T-cell (primary cell): ENCODE measurements around the gene HOXC10. TPM values are rescaled to one million over a fixed set of nuclear protein-coding genes. Genes with fewer than 3 reads are reported as not detected.
A peak's percentile ranks its signal among the peaks of the same experiment; 100 is the strongest.

Source experiments
- ATAC-seq, 4 experiments: fragments of 200-7000 bp in 3 of 4; fragments of 150-1000 bp in 1 of 4; cut with Tn5 transposase; replicated peaks in 1 of 4; 1 replicate in 3 of 4; 2 replicates in 1 of 4; pipeline ENCODE4 v1.10.0; 2021; ENCODE audit warnings: moderate library complexity in 3 of 4, mild to moderate bottlenecking in 2 of 4, moderate number of reproducible peaks in 1 of 4
- CTCF ChIA-PET, 2 donors: fragments of 300-600 bp; sonication (Branson Sonifier 250); formaldehyde crosslinking; loops; one replicate each; lab custom pipeline; 2022; ENCODE audit warnings: antibody characterized with exemption in 2 of 2; lab: Charles Lee
- POLR2A ChIA-PET, 2 donors: fragments of 300-600 bp; sonication (Branson Sonifier 250); formaldehyde crosslinking; loops; one replicate each; lab custom pipeline; 2022; ENCODE audit warnings: antibody characterized with exemption in 2 of 2; lab: Charles Lee
- DNase-seq, 35 experiments: peaks; one replicate each; pipeline versions ENCODE4 v3.0.0 to v3.0.0-alpha.2; 2013 to 2023
- H3K27ac ChIP-seq: one replicate; pipeline ENCODE4 v1.5.1; 2013; ENCODE audit warnings: low read length
- H3K27me3 ChIP-seq, 2 experiments: replicated peaks in 1 of 2; 1 replicate in 1 of 2; 2 replicates in 1 of 2; pipeline versions ENCODE4 v1.6.1 to v1.7.0; 2013; ENCODE audit warnings: low read length in 1 of 2, mixed read lengths in 1 of 2; ENCODE audit not compliant: control insufficient read depth in 2 of 2, insufficient read depth in 2 of 2; ENCODE audit errors: extremely low read depth in 1 of 2
- H3K36me3 ChIP-seq, 2 donors: 1 replicate in 1 of 2; 2 replicates in 1 of 2; pipeline versions ENCODE4 v1.6.1 to v1.7.0; 2013; ENCODE audit warnings: low read length in 1 of 2; ENCODE audit not compliant: control insufficient read depth in 2 of 2, insufficient read depth in 1 of 2; ENCODE audit errors: extremely low read depth in 1 of 2
- H3K4me1 ChIP-seq, 2 experiments: 1 replicate in 1 of 2; 2 replicates in 1 of 2; pipeline versions ENCODE4 v1.6.1 to v1.7.0; 2013; ENCODE audit warnings: low read length in 2 of 2, mixed read lengths in 1 of 2; ENCODE audit not compliant: insufficient read depth in 2 of 2, control insufficient read depth in 1 of 2; ENCODE audit errors: extremely low read depth in 1 of 2
- H3K4me3 ChIP-seq, 2 donors: 1 replicate in 1 of 2; 2 replicates in 1 of 2; pipeline versions ENCODE4 v1.5.1 to v1.7.0; 2013; ENCODE audit warnings: mild to moderate bottlenecking in 2 of 2, low read length in 1 of 2, moderate library complexity in 1 of 2; ENCODE audit not compliant: control insufficient read depth in 1 of 2; ENCODE audit errors: extremely low read depth in 1 of 2
- H3K9me3 ChIP-seq: 2 replicates; pipeline ENCODE4 v1.7.0; 2013
- H3K27ac Mint-ChIP-seq, 2 donors: one replicate each; pipeline ENCODE4 v1.8.0; 2020 to 2021; ENCODE audit warnings: mild to moderate bottlenecking in 2 of 2, mixed read lengths in 2 of 2
- H3K27me3 Mint-ChIP-seq, 2 donors: one replicate each; pipeline ENCODE4 v1.8.0; 2021 to 2022; ENCODE audit warnings: mixed read lengths in 2 of 2
- H3K36me3 Mint-ChIP-seq: one replicate; pipeline ENCODE4 v1.8.0; 2021; ENCODE audit warnings: mixed read lengths
- H3K4me1 Mint-ChIP-seq, 3 donors: one replicate each; pipeline ENCODE4 v1.8.0; 2020 to 2022; ENCODE audit warnings: mixed read lengths in 3 of 3, mild to moderate bottlenecking in 1 of 3
- H3K4me3 Mint-ChIP-seq, 3 donors: one replicate each; pipeline ENCODE4 v1.8.0; 2020 to 2022; ENCODE audit warnings: mild to moderate bottlenecking in 3 of 3, mixed read lengths in 3 of 3, moderate library complexity in 3 of 3
- H3K9me3 Mint-ChIP-seq, 3 donors: one replicate each; pipeline ENCODE4 v1.8.0; 2020 to 2022; ENCODE audit warnings: mixed read lengths in 3 of 3
- WGBS: methylation state at CpG from one replicate; pipeline ENCODE4 v1.1.5; 2013; ENCODE audit warnings: missing lambda C conversion rate; ENCODE audit not compliant: insufficient coverage; 5-methylcytosine and 5-hydroxymethylcytosine counted together
- total RNA-seq, 35 experiments: library from RNA in 6 of 35; stranded (reverse) in 6 of 35; fragments of 120-200 nt in 1 of 35; gene quantifications; one replicate each; pipeline versions ENCODE4 v1.2.1 to v1.2.4 and lab custom pipeline; 2013 to 2026

Gene HOXC10
- total RNA-seq, 5 donors from 2014 or later (not counting 1 experiment from before 2014, with no cell fraction given) = 0.30 TPM; not detected in 4

DNA sequence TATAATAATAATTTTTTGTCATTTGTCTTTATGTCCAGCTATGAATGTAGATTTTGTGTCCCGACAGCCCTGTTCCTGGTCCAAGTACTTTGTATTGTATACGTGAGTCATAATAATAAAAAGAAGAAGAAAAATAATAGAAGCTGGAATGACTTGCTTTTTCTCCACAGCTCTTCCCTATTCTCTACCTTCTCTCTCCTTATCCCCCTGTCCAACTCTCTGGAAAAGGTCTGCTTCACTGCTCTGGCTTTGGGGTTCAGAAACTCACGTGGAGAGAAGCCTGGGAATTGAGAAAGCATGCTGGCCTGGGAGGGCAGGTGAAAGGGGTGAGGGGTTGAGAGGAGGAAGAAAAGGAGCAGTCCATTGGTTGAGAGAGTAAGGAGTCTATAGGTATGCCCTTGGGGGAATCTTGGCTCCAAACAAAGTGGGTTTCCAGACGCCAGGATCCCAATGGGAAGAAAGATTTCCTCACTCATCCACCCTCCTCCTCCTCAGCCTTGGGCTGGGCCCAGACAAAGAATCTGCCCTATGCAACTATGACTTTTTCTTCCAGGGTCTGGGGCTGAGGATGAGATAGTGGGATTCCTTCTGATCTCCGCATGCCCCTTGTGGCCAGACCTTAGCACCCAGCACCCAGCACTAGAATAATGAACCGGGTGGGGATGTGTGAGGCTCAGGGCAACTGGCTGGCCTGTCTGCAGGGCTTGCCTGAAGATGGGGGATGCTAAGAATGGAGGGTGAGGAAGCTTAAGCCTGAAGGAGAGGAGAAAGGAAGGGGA, 27.9 kb downstream of the HOXC10 start:
- Histone ChIP-seq H3K4me3 (no peak overlapping the region), H3K27me3 (peaks cover 20 to 95% of the 10 kb centered on the region in 2 experiments), H3K36me3 (no peaks in the 10 kb centered on the region), H3K9me3 (no peaks in the 10 kb centered on the region), H3K27ac (no peak overlapping the region), H3K4me1 (peaks cover 0 to 50% of the 10 kb centered on the region in 2 experiments)
- no peak for ATAC-seq
- ChIA-PET POLR2A (interaction anchor here in 1 of 2 donors (0.6 kb wide), 1 partner anchor 312 kb away, joined by 10 read pairs; the partner anchor contains the start of gene COPZ1), CTCF (interaction anchor here in 1 of 2 donors (0.6 to 0.8 kb wide), 2 partner anchors 179 kb away, joined by 3 read pairs; no protein-coding TSS in a partner anchor)
- H3K4me1 Mint-ChIP-seq = peaks cover 36 to 45% (median 40%) of the 10 kb centered on the region in 3 donors
- WGBS = 80% methylated on average over 1 of the region's 6 CpGs
- DNase-seq = no peak
- H3K27ac Mint-ChIP-seq = no peak overlapping the region
- H3K9me3 Mint-ChIP-seq = no peaks in the 10 kb centered on the region
- peaks cover 68 to 89% of the 10 kb centered on the region in 2 donors for H3K27me3 Mint-ChIP-seq
- H3K36me3 Mint-ChIP-seq = no peaks in the 10 kb centered on the region
- H3K4me3 Mint-ChIP-seq = no peak overlapping the region

- Mint-ChIP-seq H3K4me1 (peaks cover 31 to 43% (median 40%) of the 10 kb centered on the region in 3 donors), H3K4me3 (peak overlapping the region in 1 of 3 donors; percentile 51), H3K27ac (peak overlapping the region in 1 of 2 donors; percentile 32), H3K9me3 (no peaks in the 10 kb centered on the region), H3K36me3 (no peaks in the 10 kb centered on the region), H3K27me3 (peaks cover 60 to 88% of the 10 kb centered on the region in 2 donors)
- ChIA-PET POLR2A (no interaction called here), CTCF (interaction anchor here in 1 of 2 donors (0.6 kb wide), 1 partner anchor 15 kb away, joined by 3 read pairs; the partner anchor contains the start of gene HOXC9)
- ATAC-seq (no peak), DNase-seq (no peak)
- no peak overlapping the region for H3K27ac ChIP-seq
- H3K36me3 ChIP-seq = no peaks in the 10 kb centered on the region
- peaks cover 5 to 51% of the 10 kb centered on the region in 2 experiments for H3K4me1 ChIP-seq
- H3K9me3 ChIP-seq = no peaks in the 10 kb centered on the region
- 20% methylated on average over 7 of the region's 36 CpGs for WGBS
- H3K27me3 ChIP-seq = peaks cover 15 to 94% of the 10 kb centered on the region in 2 experiments
- H3K4me3 ChIP-seq = no peak overlapping the region
Observed at GRCh38 chr12:54014377-54015017, 29.6 kb downstream of the HOXC10 start.

DNA sequence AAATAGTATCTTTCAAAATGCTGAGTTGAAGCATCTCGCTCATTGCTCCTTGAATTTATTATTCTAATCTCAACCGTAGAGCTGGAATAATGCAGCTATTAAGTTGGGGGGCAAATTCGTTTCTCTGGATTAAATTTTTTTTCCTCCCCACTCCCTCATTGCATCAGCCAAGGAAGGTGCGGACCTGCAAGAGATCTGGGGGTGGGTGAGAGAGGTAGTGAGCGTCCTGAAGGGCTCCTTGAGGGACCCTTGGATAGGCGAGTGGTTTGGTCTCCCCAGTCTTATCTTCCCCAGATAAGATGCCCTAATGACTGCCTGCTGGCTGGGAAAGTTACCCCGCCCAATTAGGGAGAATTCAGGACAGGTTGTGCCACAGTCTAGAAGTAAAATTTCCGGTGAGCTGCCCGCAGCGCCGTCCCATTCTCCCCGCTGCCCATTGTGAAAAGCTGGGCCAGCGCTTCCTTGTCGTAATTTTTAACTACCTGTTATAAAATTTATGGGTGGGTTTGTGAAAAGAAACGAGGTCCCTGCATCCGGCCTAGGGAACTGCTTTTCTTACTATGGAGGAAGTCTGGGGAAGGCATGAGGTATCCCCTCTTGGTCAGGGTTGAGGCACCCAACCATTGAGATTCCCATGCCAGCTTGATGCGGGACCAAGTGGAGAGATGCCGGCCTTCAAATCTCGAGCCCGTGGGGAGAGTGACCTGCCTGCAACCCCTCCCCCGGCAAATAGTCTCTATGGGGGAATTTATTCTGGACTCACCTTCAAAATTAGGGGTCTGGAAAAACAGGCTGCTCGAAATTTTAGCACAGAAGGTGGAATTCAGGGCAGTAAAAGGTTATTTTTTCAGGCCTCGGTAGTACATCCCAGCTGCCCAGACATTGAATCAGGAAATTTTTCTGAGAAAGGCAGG, 30.3 kb downstream of the HOXC10 start:
- no peak overlapping the region for H3K4me3 ChIP-seq
- no peaks in the 10 kb centered on the region for H3K9me3 Mint-ChIP-seq
- POLR2A ChIA-PET = interaction anchor here in 1 of 2 donors (0.7 kb wide), 1 partner anchor 199 kb away, joined by 6 read pairs; no protein-coding TSS in a partner anchor
- peak overlapping the region in 1 of 3 donors; percentile 51 for H3K4me3 Mint-ChIP-seq
- H3K27me3 ChIP-seq = peaks cover 15 to 94% of the 10 kb centered on the region in 2 experiments
- DNase-seq (no peak), ATAC-seq (no peak)
- peaks cover 61 to 88% of the 10 kb centered on the region in 2 donors for H3K27me3 Mint-ChIP-seq
- 17% methylated on average over 10 of the region's 23 CpGs for WGBS
- H3K36me3 Mint-ChIP-seq = no peaks in the 10 kb centered on the region
- no peaks in the 10 kb centered on the region for H3K9me3 ChIP-seq
- H3K4me1 ChIP-seq = peaks cover 5 to 46% of the 10 kb centered on the region in 2 experiments
- no peak overlapping the region for H3K27ac ChIP-seq
- H3K4me1 Mint-ChIP-seq = peaks cover 32 to 43% (median 38%) of the 10 kb centered on the region in 3 donors
- H3K27ac Mint-ChIP-seq = peak overlapping the region in 1 of 2 donors; percentile 32
- no peaks in the 10 kb centered on the region for H3K36me3 ChIP-seq
- CTCF ChIA-PET = interaction anchor here in 1 of 2 donors (0.6 kb wide), 1 partner anchor 14 kb away, joined by 3 read pairs; no protein-coding TSS in a partner anchor

GRCh38 chr12:54016051-54016450, 31.1 kb downstream of the HOXC10 start:
- ChIA-PET CTCF (interaction anchor here (0.6 to 2.3 kb wide), 3 partner anchors 174 to 309 kb away, joined by 3 to 9 read pairs (median 3); partner anchors contain the start of genes COPZ1 (in 1 of the 2) and SMUG1 (in 1 of the 2)), POLR2A (interaction anchor here in 1 of 2 donors (0.6 to 0.7 kb wide), 2 partner anchors 198 to 267 kb away, joined by 4 to 6 read pairs; no protein-coding TSS in a partner anchor)
- peaks cover 57 to 86% of the 10 kb centered on the region in 2 donors for H3K27me3 Mint-ChIP-seq
- Histone ChIP-seq H3K27me3 (peaks cover 15 to 93% of the 10 kb centered on the region in 2 experiments), H3K9me3 (no peaks in the 10 kb centered on the region), H3K4me1 (peaks cover 5 to 44% of the 10 kb centered on the region in 2 experiments), H3K4me3 (no peak overlapping the region), H3K27ac (no peak overlapping the region), H3K36me3 (no peaks in the 10 kb centered on the region)
- H3K27ac Mint-ChIP-seq = no peak overlapping the region
- H3K4me3 Mint-ChIP-seq = no peak overlapping the region
- no peak for DNase-seq
- no peaks in the 10 kb centered on the region for H3K9me3 Mint-ChIP-seq
- H3K4me1 Mint-ChIP-seq = peaks cover 27 to 40% (median 33%) of the 10 kb centered on the region in 3 donors
- whole genome bisulfite sequencing = no CpG with 5 or more reads among the region's 3 CpGs
- ATAC-seq = no peak
- no peaks in the 10 kb centered on the region for H3K36me3 Mint-ChIP-seq

GRCh38 chr12:54016478-54016964, 31.6 kb downstream of the HOXC10 start:
- Mint-ChIP-seq H3K4me3 (peak overlapping the region in 1 of 3 donors; percentile 79), H3K4me1 (peaks cover 22 to 35% (median 28%) of the 10 kb centered on the region in 3 donors), H3K27me3 (peaks cover 57 to 86% of the 10 kb centered on the region in 2 donors), H3K9me3 (no peaks in the 10 kb centered on the region), H3K27ac (no peak overlapping the region), H3K36me3 (no peaks in the 10 kb centered on the region)
- H3K36me3 ChIP-seq = no peaks in the 10 kb centered on the region
- H3K4me1 ChIP-seq = peaks cover 5 to 43% of the 10 kb centered on the region in 2 experiments
- POLR2A ChIA-PET = interaction anchor here in 1 of 2 donors (0.6 to 0.7 kb wide), 2 partner anchors 197 to 266 kb away, joined by 4 to 6 read pairs; no protein-coding TSS in a partner anchor
- H3K4me3 ChIP-seq = no peak overlapping the region
- CTCF ChIA-PET = interaction anchor here (0.6 to 2.3 kb wide), 3 partner anchors 173 to 309 kb away, joined by 3 to 9 read pairs (median 3); partner anchors contain the start of genes COPZ1 (in 1 of the 2) and SMUG1 (in 1 of the 2)
- H3K9me3 ChIP-seq = no peaks in the 10 kb centered on the region
- no peak overlapping the region for H3K27ac ChIP-seq
- H3K27me3 ChIP-seq = peaks cover 12 to 93% of the 10 kb centered on the region in 2 experiments
- DNase-seq (no peak), ATAC-seq (no peak)
- 0% methylated on average over 3 of the region's 25 CpGs for WGBS
